K562 (cell line): ENCODE results near the gene SLC41A3. TPM values are rescaled to one million over a fixed set of nuclear protein-coding genes. Genes with fewer than 3 reads are reported as not detected.

ENCODE experiments used
- ATAC-seq: fragments of 200-7000 bp; cut with Tn5 transposase; 3 replicates; pipeline ENCODE4 v1.9.1; 2020; ENCODE audit warnings: moderate library complexity
- BruUV-seq: library from RNA; stranded (reverse); fragments of 400-500 nt; replicated peaks from 2 replicates; lab custom pipeline; 2021; lab: Mats Ljungman, UMichigan
- CTCF ChIA-PET: fragments of 300-600 bp; formaldehyde crosslinking; extraction: SDS; loops from one replicate; lab custom pipeline; 2021; ENCODE audit warnings: low intra/inter-chr PET ratio; lab: Yijun Ruan, JAX
- POLR2A ChIA-PET: fragments of 300-600, 350-650 bp; sonication (Branson Sonifier 250); formaldehyde crosslinking; extraction: SDS; loops from one replicate; lab custom pipeline; 2021; ENCODE audit warnings: antibody characterized with exemption, inconsistent platforms; lab: Yijun Ruan, JAX
- DNase-seq, 4 experiments: peaks; one replicate each; pipeline versions ENCODE4 v3.0.0 to v3.0.0-alpha.2; 2011 to 2018; ENCODE audit warnings: low spot score in 3 of 4, mixed read lengths in 3 of 4; ENCODE audit errors: extremely low read depth in 1 of 4
- FAIRE-seq: peaks from 2 replicates; lab custom pipeline; 2011; peaks lifted over from hg19 to GRCh38; lab: Jason Lieb, UNC
- H2AFZ ChIP-seq: 2 replicates; pipeline ENCODE4 v1.6.0; 2011; ENCODE audit warnings: low read depth, low read length, control low read depth, inconsistent platforms
- H3K27ac ChIP-seq: fragments of 200-600 bp; 3 replicates; pipeline ENCODE4 v1.8.0; 2011; ENCODE audit warnings: low read depth, mild to moderate bottlenecking, control low read depth, inconsistent platforms, low read length, moderate library complexity, mixed read lengths; ENCODE audit errors: extremely low read depth
- H3K27me3 ChIP-seq, 2 experiments: fragments of 300-600 bp in 1 of 2; 2 replicates in 1 of 2; 3 replicates in 1 of 2; pipeline versions ENCODE4 v1.6.0 to v1.8.0; 2011; ENCODE audit warnings: inconsistent platforms in 2 of 2, low read length in 2 of 2, mild to moderate bottlenecking in 1 of 2, mixed read lengths in 1 of 2, moderate library complexity in 1 of 2; ENCODE audit not compliant: control insufficient read depth in 2 of 2, insufficient read depth in 2 of 2
- H3K36me3 ChIP-seq: fragments of 300-600 bp; 3 replicates; pipeline ENCODE4 v1.8.0; 2011; ENCODE audit warnings: mild to moderate bottlenecking, low read length, inconsistent platforms; ENCODE audit not compliant: control insufficient read depth, insufficient read depth
- H3K4me1 ChIP-seq, 2 experiments: fragments of 200-600 bp in 1 of 2; replicated peaks in 1 of 2; 2 replicates in 1 of 2; 3 replicates in 1 of 2; pipeline versions ENCODE4 v1.5.1 to v1.8.0; 2011; ENCODE audit warnings: inconsistent platforms in 2 of 2, low read length in 2 of 2, mild to moderate bottlenecking in 1 of 2, mixed read lengths in 1 of 2, moderate library complexity in 1 of 2; ENCODE audit not compliant: control insufficient read depth in 2 of 2, insufficient read depth in 2 of 2
- H3K4me2 ChIP-seq: 2 replicates; pipeline ENCODE4 v1.6.1; 2011; ENCODE audit warnings: low read length, control low read depth, inconsistent platforms, mixed read lengths; ENCODE audit not compliant: insufficient read depth
- H3K4me3 ChIP-seq: fragments of 200-600 bp; sonication (generic), shearing (Covaris generic); 2 replicates; pipeline ENCODE4 v1.5.1; 2016; ENCODE audit warnings: control low read depth, inconsistent platforms
- H3K79me2 ChIP-seq: fragments of 200-600 bp; 3 replicates; pipeline ENCODE4 v1.8.0; 2011; ENCODE audit warnings: low read length, inconsistent platforms; ENCODE audit not compliant: control insufficient read depth, insufficient read depth
- H3K9ac ChIP-seq, 2 experiments: 2 replicates each; pipeline versions ENCODE4 v1.6.0 to v1.6.1; 2011; ENCODE audit warnings: low read depth in 2 of 2, low read length in 2 of 2, control low read depth in 1 of 2, inconsistent platforms in 1 of 2, mild to moderate bottlenecking in 1 of 2, mixed read lengths in 1 of 2; ENCODE audit not compliant: insufficient read depth in 1 of 2
- H3K9me1 ChIP-seq: one replicate; pipeline ENCODE4 v1.6.0; 2011; ENCODE audit warnings: inconsistent platforms, mild to moderate bottlenecking, low read length, moderate library complexity; ENCODE audit not compliant: control insufficient read depth, insufficient read depth
- H3K9me3 ChIP-seq: replicated peaks from 2 replicates; pipeline ENCODE4 v1.5.1; 2011; ENCODE audit warnings: low read depth, low read length, inconsistent platforms; ENCODE audit not compliant: control insufficient read depth, insufficient read depth
- H4K20me1 ChIP-seq: replicated peaks from 2 replicates; pipeline ENCODE4 v1.6.1; 2011; ENCODE audit warnings: low read length, inconsistent platforms, mixed read lengths; ENCODE audit not compliant: control insufficient read depth, insufficient read depth
- HMBOX1 ChIP-seq: sonication (generic); IDR thresholded peaks from 2 replicates; pipeline ENCODE4 v1.6.1; 2016
- SAP30 ChIP-seq: fragments of 200-600 bp; sonication (generic); IDR thresholded peaks from 2 replicates; pipeline ENCODE4 v1.6.1; 2012; ENCODE audit warnings: borderline replicate concordance, low read depth, mild to moderate bottlenecking, moderate library complexity, low read length, control low read depth, inconsistent platforms; ENCODE audit not compliant: insufficient read depth, poor library complexity, severe bottlenecking
- WGBS: fragments of 100-300 bp; shearing (Covaris generic); methylation state at CpG from one replicate; pipeline ENCODE4 v1.1.6; 2016; ENCODE audit warnings: low coverage, mixed read lengths; ENCODE audit not compliant: insufficient coverage; ENCODE audit errors: missing lambda C conversion rate; 5-methylcytosine and 5-hydroxymethylcytosine counted together
- in situ Hi-C: fragments of 300-500 bp; cut with MboI; formaldehyde crosslinking; loops from 4 replicates; pipeline ENCODE4 v1.15.0; 2018; ENCODE audit warnings: inconsistent platforms, mixed read lengths
- intact Hi-C: fragments of 100-400 bp; cut with micrococcal nuclease; formaldehyde crosslinking; loops from 2 replicates; pipeline ENCODE4 v1.14.2; 2022
- polyA plus RNA-seq, 8 experiments: library from polyadenylated mRNA; depleted of rRNA in 4 of 8; stranded (reverse) in 5 of 8; unstranded in 3 of 8; fragments of >200 nt; fragmentation: Nextera tagmentation in 2 of 8; fragmentation: Illumina TruSeq in 1 of 8; extraction: Ambion mirVana in 2 of 8; extraction: Trizol in 1 of 8; gene quantifications; 2 replicates each; pipeline versions ENCODE4 v1.2.1 to v1.2.3, GENCODE V29; 2011 to 2014; ENCODE audit warnings: inconsistent platforms in 1 of 8, missing spikeins in 1 of 8
- total RNA-seq, 7 experiments: library from RNA; depleted of rRNA in 6 of 7; stranded (reverse); fragments of >200 nt in 6 of 7; fragmentation: Illumina TruSeq in 2 of 7; extraction: Trizol in 2 of 7; gene quantifications; 2 replicates each; pipeline versions ENCODE4 v1.2.1 to v1.2.3, GENCODE V29; 2011 to 2021; ENCODE audit warnings: low replicate concordance in 1 of 7

The SLC41A3 gene
- total and polyA plus RNA-seq, 9 of the 15 experiments (the other 6 are each of a cell fraction or from before 2014, with no cell fraction given): 4.1 to 20.7 (median 11.2) TPM

GRCh38 chr3:125960456-125961288 is 123.3 kb downstream of the SLC41A3 start:
- no peaks in the 10 kb centered on the region for H3K79me2 ChIP-seq
- in situ Hi-C loops: no loop called here
- ChIA-PET POLR2A (interaction anchor here (0.6 kb wide), 1 partner anchor 172 kb away, joined by 3 read pairs; no protein-coding TSS in a partner anchor), CTCF (no interaction called here)
- FAIRE-seq (no peak), ATAC-seq (no peak), DNase-seq (no peak)
- no peaks in the 10 kb centered on the region for H3K36me3 ChIP-seq
- no TSS peak for BruUV-seq
- peaks cover 0 to 11% of the 10 kb centered on the region in 2 experiments; a peak in 2 of 5 replicates for H3K4me1 ChIP-seq
- H3K9me1 ChIP-seq: no peaks in the 10 kb centered on the region
- intact Hi-C loops: no loop called here
- no peak overlapping the region for H3K9ac ChIP-seq
- WGBS: 0% methylated on average over 5 of the region's 11 CpGs
- no peak overlapping the region for H3K4me3 ChIP-seq
- H3K9me3 ChIP-seq: no peaks in the 10 kb centered on the region
- H4K20me1 ChIP-seq: no peaks in the 10 kb centered on the region
- peaks cover 0 to 27% of the 10 kb centered on the region in 2 experiments; a peak in 2 of 5 replicates for H3K27me3 ChIP-seq
- H2AFZ ChIP-seq: no peak overlapping the region
- H3K4me2 ChIP-seq: no peak overlapping the region
- TF ChIP-seq HMBOX1 (no peak), SAP30 (no peak)
- no peak overlapping the region for H3K27ac ChIP-seq
